OCI-LY7 (cell line): ENCODE results near the gene RRM2.

ENCODE experiments used
- EZH2phosphoT487 ChIP-seq: fragments of 200-600 bp; sonication (generic); IDR thresholded peaks from 2 replicates; pipeline ENCODE4 v1.6.1; 2018; ENCODE audit warnings: low read depth, borderline replicate concordance, mild to moderate bottlenecking, mixed run types, antibody characterized with exemption, low read length, moderate library complexity, mixed read lengths
- TF ChIP-seq, protein P1 (sequence below): fragments of 200-600 bp; sonication (generic); conservative IDR thresholded peaks from 2 replicates; pipeline ENCODE4 v1.5.1; 2014; ENCODE audit warnings: mild to moderate bottlenecking, antibody characterized with exemption, low read length, moderate library complexity, mixed read lengths

DNA sequence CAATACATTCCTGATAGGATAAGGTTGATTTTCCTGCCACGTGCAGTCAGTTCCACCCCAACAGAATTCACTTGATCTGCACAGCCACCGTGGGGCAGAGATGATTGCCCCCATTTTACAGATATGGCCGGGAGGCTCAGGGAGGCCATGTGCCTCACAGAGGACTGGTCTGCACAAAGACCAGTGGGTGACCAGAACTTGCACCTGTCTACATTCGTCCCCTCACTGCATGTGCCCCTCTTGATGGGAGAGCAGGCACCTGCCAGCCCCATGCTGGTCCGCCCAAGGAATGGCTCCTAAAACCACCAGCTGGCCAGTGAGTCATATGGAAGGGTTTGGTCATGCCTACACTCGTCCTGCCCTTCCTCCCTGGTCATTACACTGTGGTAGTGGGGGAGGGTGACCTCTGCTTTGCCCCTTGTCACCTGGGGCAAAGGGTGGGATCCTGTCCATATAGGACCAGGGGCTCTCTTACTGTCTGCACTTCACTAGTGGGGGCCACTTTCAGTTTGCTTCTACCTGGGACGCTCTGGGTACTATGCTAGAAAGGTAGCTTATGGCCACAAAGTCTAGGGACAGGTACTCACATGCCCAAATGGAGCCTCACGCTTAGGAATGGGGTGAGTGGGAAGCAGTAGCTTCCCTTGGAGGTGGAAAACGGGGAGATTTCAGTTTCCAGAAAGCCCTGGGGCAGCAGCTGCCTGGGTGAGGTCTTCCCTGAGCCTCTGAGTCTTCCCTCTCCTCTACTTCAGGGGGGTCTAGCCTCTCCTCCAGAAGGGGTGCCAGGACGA lies 14.7 kb downstream of the RRM2 start:
- TF ChIP-seq, protein P1, sequence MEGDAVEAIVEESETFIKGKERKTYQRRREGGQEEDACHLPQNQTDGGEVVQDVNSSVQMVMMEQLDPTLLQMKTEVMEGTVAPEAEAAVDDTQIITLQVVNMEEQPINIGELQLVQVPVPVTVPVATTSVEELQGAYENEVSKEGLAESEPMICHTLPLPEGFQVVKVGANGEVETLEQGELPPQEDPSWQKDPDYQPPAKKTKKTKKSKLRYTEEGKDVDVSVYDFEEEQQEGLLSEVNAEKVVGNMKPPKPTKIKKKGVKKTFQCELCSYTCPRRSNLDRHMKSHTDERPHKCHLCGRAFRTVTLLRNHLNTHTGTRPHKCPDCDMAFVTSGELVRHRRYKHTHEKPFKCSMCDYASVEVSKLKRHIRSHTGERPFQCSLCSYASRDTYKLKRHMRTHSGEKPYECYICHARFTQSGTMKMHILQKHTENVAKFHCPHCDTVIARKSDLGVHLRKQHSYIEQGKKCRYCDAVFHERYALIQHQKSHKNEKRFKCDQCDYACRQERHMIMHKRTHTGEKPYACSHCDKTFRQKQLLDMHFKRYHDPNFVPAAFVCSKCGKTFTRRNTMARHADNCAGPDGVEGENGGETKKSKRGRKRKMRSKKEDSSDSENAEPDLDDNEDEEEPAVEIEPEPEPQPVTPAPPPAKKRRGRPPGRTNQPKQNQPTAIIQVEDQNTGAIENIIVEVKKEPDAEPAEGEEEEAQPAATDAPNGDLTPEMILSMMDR: no peak
- TF ChIP-seq EZH2phosphoT487: no peak
